Stimulated activated CD8-positive, alpha-beta memory T cell treated with anti-CD3 and anti-CD28 coated beads, Interleukin-7, amount 100 ng/mL, for 24 hours (primary cell): ENCODE results near the gene SMC4.

Source experiments
- DNase-seq: peaks from one replicate; pipeline ENCODE4 v3.0.0-alpha.2; 2020; ENCODE audit warnings: low read depth

The SMC4 gene

DNA sequence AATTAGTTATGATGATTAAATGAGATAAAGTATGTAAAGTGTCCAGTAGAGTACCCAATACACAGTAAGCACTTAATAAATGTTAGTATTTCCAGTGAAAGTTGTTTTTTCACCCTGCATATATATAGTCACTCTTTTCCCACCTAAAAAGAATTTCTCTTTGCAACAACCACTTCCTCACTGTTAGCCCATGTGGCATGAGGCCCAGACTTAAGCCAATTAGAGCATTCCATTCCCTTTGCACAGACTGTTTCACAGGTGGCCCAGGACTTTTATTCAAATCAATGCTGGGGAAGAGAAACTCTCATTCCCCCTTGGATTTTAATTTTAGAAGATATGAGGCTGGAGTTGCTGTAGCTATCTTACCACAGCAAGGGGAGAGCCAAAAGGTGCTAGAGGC, 4.2 kb upstream of the SMC4 start:
- no peak for DNase-seq

GRCh38 chr3:160398820-160399124, 678 bp upstream of the SMC4 start:
- no peak for DNase-seq

GRCh38 chr3:160400030-160400701, 716 bp downstream of the SMC4 start:
- DNase-seq, result peak; percentile 15

- peak; percentile 3 for DNase-seq
Measured at GRCh38 chr3:160400702-160401150, 1.3 kb downstream of the SMC4 start.

GRCh38 chr3:160401291-160402095, 2.0 kb downstream of the SMC4 start:
- DNase-seq, result no peak

DNA sequence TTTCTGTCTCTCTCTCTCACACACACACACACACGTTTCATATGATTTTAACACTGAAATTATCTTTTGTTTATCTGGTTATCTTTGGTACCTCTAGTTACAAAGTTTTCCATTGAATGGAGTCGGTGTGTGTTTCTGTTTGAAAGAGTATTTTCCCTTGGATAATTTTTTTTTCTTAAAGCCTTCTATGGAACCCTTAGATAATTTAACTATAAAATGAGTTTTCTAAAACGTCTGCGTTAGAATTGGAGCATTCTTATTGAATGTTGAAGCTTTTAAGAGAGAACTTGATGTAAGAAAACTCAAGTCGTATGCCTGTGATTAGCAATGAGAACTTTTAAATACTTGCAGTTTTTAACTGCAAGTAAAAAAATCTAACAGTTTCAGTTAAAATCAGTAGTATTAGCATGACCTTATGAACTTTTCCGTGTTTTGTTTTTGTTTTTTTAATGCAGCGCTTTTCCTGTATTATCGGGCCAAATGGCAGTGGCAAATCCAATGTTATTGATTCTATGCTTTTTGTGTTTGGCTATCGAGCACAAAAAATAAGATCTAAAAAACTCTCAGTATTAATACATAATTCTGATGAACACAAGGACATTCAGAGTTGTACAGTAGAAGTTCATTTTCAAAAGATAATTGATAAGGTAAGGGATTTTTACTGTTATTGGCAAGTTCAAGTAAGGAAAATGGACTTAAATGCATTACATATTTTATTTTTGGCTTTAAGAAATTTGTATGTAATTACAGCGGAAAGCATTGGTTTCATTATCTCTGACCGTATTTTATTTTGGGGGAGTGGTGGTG, 3.0 kb downstream of the SMC4 start:
- DNase-seq, result no peak

DNA sequence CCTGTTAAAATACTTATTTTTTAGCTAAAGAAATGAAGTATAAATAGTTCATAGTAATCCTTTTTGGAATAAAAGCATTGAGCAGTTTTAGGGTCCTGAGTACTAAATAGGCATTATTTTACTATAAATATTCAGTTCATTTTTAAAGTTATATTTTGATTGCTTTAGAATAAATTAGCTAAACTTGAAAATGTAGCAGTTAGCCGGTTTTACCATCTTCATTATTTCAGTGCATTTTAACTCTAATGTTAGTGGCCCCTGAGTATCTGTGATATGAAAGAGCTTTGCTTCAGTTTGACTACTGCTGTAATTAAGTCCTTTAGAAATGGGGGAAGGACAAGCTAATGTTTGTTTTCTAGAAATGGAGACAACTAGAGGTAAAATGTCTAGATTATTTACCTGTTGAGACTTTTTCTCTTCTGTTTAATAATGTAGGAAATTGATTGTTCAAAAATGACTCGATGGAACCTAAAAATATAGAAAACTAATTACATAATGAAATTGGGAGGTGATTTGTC, 3.6 kb downstream of the SMC4 start:
- DNase-seq, result no peak

DNA sequence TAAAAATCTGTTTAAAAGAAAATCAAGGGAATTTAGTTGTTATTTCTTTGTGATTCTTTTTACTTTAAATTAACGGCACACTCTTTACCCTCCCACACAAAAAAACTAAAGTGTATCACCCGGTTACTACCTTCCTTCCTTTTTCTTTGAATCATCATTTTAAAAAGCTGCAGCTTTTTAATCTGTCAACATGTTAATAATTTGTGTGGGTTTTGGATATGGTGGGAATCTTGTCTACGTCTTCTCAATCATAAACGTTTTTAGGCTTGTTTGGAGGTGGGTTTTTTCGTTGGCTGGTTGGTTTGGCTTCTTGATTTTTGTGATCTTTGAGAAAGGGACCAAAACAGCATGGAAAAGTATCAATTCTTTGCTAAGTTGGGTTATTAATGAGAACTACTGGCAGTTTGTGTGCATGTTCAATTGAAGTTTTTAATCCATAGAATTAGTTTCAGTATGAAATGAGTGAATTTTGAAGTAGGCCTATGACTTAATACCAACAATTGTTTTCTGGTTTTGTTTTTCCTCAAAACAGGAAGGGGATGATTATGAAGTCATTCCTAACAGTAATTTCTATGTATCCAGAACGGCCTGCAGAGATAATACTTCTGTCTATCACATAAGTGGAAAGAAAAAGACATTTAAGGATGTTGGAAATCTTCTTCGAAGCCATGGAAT, 4.5 kb downstream of the SMC4 start:
- DNase-seq, result no peak

DNA sequence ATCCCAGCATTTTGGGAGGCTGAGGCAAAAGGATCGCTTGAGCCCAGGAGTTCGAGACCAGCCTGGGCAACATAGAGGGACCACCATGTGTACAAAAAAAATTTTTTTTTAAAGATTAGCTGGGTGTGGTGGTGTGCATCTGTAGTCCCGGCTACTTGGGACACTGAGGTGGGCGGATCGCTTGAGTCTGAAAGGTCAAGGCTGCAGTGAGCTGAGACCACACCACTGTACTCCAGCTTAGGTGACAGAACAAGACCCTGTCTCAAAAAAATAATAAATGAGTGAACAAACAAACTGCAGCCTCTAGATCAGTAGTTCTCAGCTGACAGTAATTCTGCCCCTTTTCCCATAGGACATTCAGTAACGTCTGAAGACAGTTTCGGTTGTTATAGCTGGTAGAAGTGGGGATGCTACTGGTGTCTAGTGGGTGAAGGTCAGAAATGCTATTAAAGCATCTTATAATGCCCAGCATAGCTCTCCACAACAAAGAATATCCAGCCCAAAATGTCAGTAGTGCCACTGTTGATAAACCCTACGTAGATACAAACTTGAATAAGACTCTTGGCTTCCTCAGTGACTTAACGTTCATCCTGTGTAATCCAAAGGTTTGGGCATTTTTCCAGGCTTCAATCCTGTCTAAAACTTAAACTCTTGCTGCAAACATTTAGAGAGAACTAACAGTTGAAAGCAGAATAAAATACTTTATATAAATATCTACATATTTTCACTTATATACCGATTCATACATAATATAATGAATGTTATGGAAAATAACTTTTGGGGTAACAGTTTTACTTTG, 10.6 kb downstream of the SMC4 start:
- no peak for DNase-seq

GRCh38 chr3:160412477-160412876, 13.0 kb downstream of the SMC4 start:
- no peak for DNase-seq

DNA sequence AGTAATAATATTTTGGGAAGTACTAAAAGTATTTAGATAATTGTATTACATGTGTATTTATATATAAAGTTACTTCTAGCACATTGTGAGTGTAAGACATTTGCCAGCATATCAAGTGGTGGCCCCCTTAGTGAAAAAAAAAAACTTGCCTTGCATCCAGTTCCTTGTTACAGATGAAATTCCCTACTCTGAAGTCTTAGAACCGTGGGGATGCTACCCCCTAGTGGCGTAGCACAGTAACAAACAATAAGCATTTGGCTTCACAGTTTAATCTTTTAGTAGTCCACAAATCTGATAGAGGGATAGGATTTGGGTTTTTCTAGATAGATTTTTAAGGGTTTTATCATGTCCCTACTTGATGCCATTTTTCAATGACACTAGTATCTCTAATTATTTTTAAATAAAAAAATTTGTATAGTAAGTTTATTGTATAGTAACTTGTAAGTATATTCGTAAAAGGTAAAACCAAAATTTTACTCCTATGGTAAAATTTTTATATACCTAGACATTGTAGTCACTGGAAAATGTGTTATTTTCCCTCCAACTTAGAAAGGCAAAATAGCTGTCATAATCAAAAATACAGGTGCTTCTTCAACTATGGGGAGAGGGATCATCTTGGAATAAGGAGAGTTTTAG, 14.3 kb downstream of the SMC4 start:
- peak; percentile 22 for DNase-seq

DNA sequence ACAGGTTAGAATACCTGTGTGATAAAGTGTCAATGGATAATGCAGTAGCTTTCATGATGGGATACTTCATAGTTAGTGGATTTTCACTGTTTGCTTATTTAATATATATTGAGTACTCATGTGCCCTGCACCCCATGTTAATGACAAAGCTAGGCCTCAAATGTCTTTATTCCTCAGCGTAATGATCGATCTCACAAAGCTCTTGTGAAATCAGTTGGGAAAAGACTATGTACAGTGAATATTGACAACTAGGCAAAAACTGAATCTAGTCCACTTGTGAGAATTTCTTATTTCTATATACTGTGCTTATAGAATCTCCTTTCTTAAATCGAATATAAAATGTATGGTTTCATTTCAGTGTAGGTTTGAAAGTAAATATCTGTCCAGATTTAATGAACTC, 17.9 kb downstream of the SMC4 start:
- DNase-seq, result no peak

DNA sequence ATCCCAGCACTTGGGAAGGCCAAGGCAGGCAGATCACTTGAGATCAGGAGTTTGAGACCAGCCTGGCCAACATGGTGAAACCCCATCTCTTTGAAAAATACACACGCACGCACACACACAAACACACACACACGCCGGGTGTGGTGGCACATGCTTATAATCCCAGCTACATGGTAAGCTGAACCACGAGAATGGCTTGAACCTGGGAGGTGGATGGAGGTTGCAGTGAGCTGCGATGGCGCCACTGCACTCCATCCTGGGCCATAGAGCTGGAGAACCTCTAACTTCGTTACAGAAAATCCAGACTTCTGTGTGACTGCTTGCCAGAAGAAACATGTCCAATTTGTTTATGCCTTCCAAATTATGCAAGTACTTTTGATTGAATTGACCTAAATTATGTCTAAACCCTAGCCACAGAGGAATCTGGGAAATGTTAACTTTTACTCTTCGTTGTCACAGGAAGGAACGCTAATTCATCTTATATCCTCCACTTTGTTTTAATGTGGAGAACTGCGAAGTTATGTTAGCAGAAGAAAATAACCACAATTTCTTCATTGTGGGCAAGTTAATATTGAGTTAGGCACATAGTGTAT, 28.5 kb downstream of the SMC4 start:
- DNase-seq, result no peak

- DNase-seq, result no peak
Measured at GRCh38 chr3:160434071-160434470, 34.6 kb downstream of the SMC4 start.

- no peak for DNase-seq
Measured at GRCh38 chr3:160435095-160435494, 35.6 kb downstream of the SMC4 start.

- DNase-seq, result no peak
Measured at GRCh38 chr3:160435747-160436146, 36.3 kb downstream of the SMC4 start.

- DNase-seq, result no peak
Measured at GRCh38 chr3:160437083-160437455, 37.6 kb downstream of the SMC4 start.

DNA sequence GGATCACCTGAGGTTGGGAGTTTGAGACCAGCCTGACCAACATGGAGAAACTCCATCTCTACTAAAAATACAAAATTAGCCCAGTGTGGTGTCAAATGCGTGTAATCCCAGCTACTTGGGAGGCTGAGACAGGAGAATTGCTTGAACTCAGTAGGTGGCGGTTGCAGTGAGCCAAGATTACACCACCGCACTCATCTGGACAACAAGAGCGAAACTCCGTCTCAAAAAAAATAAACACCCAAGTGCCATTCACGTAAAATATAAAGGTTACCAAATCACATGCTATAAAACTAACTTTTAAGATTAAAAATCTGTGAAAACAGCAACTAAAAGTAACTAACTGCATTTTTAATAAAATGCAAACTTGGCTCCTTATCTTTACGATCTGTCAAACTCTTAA, 41.2 kb downstream of the SMC4 start:
- DNase-seq, result no peak

DNA sequence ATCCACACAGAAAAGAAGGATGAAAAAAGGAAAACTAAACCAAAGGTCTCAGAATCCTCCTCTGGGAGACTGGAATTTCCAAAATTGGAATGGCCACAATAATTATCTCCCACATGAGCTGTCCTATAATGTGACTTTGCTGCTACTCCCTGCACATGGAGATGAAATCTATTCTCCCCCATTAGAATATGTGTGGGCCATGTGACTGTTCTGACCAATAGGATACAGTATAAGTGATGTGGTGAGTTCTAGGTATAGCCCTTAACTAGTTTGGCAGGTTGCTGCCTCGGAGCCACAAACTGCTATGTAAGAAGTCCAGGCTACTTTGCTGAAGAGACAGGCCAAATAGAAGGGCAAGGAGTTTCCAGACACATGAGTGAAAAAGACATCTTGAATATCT, 45.0 kb downstream of the SMC4 start:
- no peak for DNase-seq

- DNase-seq, result no peak
Measured at GRCh38 chr3:160445854-160446253, 46.4 kb downstream of the SMC4 start.
